ENCODE results near the gene PLEKHG3.

DNA sequence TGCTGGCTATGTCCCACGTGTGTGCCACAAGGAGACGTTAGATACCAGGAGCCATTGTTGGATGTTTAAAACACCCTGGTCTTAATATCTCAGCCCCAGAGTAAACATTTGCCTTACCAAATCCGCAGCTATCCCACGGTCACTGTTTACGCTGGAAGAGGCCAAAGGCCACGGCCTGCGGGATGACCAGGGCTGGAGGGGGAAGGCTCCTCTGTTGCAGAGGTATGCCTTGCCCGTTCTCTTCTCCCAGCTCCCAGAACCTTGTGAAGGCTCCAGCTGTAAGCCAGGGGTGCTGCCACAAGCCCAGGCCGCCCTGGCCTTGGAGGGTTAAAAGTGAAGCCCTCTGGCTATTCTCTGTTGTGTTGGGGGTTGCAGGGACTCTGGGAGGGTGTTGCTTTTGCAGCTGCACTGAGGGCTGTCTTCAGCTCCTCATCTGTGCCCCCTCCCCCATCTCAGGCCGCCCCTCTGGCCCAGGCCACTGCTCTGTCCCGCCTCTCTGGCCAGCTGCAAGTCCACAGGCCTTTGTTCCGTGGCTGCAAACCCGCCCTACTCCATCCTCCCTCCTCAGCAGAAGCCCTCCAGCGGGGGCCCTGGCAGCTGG is 2.5 kb downstream of the PLEKHG3 start:
- TF ChIP-seq, protein P1, sequence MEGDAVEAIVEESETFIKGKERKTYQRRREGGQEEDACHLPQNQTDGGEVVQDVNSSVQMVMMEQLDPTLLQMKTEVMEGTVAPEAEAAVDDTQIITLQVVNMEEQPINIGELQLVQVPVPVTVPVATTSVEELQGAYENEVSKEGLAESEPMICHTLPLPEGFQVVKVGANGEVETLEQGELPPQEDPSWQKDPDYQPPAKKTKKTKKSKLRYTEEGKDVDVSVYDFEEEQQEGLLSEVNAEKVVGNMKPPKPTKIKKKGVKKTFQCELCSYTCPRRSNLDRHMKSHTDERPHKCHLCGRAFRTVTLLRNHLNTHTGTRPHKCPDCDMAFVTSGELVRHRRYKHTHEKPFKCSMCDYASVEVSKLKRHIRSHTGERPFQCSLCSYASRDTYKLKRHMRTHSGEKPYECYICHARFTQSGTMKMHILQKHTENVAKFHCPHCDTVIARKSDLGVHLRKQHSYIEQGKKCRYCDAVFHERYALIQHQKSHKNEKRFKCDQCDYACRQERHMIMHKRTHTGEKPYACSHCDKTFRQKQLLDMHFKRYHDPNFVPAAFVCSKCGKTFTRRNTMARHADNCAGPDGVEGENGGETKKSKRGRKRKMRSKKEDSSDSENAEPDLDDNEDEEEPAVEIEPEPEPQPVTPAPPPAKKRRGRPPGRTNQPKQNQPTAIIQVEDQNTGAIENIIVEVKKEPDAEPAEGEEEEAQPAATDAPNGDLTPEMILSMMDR (IDR thresholded peaks at IDR 0.05; ENCODE audit: low read length), result no peak
- TF ChIP-seq EZH2 (optimal IDR thresholded peaks at IDR 0.05; ENCODE audit: low read depth, low read length), result no peak

All from MM.1S (cell line).